ENCODE data around the gene GLI3.

DNA sequence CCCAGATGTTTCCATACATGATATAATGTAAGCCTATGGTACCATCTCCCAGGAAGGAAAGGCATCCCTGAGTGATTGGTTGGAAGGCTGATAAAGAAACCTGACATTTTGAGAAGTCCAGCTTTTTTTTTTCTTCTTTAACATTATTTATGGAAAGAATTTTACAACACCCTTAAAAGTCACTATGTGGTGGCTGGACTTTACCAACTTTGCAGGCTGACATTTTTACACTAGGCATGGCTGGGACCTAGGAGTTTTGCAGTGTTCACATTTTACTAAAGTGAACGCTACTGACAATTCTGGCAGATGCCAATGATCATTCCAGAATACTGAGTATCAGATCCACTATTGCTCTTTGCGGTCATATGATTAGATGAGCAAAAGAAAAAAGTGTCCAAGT, 239.9 kb downstream of the GLI3 start:
- TF ChIP-seq POLR2A (IDR thresholded peaks at IDR 0.05) = no peak
- TF ChIP-seq, protein P1, sequence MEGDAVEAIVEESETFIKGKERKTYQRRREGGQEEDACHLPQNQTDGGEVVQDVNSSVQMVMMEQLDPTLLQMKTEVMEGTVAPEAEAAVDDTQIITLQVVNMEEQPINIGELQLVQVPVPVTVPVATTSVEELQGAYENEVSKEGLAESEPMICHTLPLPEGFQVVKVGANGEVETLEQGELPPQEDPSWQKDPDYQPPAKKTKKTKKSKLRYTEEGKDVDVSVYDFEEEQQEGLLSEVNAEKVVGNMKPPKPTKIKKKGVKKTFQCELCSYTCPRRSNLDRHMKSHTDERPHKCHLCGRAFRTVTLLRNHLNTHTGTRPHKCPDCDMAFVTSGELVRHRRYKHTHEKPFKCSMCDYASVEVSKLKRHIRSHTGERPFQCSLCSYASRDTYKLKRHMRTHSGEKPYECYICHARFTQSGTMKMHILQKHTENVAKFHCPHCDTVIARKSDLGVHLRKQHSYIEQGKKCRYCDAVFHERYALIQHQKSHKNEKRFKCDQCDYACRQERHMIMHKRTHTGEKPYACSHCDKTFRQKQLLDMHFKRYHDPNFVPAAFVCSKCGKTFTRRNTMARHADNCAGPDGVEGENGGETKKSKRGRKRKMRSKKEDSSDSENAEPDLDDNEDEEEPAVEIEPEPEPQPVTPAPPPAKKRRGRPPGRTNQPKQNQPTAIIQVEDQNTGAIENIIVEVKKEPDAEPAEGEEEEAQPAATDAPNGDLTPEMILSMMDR (IDR thresholded peaks at IDR 0.05) = no peak
